ENCODE measurements around the gene ABCD1. TPM values are rescaled to one million over a fixed set of nuclear protein-coding genes. Genes with fewer than 3 reads are reported as not detected.
"Not testable (repeated sequence)": the region's sequence is repeated elsewhere in the genome, so short reads cannot be mapped to it uniquely, and the experiment has no call there.

The ABCD1 gene
- total and polyA plus RNA-seq, 9 of the 15 experiments (the other 6 are each of a cell fraction or from before 2014, with no cell fraction given): 0.07 to 6.9 (median 2.2) TPM

GRCh38 chrX:153743468-153744209 is 19.0 kb downstream of the ABCD1 start (continued):
- TF ChIP-seq ZBTB11 (CRISPR knock-in tag; IDR thresholded peaks at IDR 0.05) (peak in 1 of 3 experiments; percentile 27; a peak in 1 of 6 replicates), CUX1 (CRISPR knock-in tag; IDR thresholded peaks at IDR 0.05) (0 out of 2 replicates have a peak, but pooled peaks have one; percentile 1), NRF1 (conservative IDR thresholded peaks at IDR 0.05 in 1 of 2, IDR thresholded peaks at IDR 0.05 in 1 of 2) (peak; percentile 59 to 68), CREB1 (CRISPR knock-in tag; IDR thresholded peaks at IDR 0.05) (peak; percentile 33; the same call in 1 of the 2 replicates), KDM5B (IDR thresholded peaks at IDR 0.05; ENCODE audit: insufficient replicate concordance, low read depth, low read length) (peak; percentile 70), BHLHE40 (IDR thresholded peaks at IDR 0.05; ENCODE audit: low read length) (0 out of 2 replicates have a peak, but pooled peaks have one; percentile 26)
- not testable (repeated sequence) for TF ChIP-seq CREB1 (IDR thresholded peaks at IDR 0.05)
